GM13977 (cell line): Measurements from ENCODE around the gene CERKL.

Experiments used
- DNase-seq: peaks from one replicate; pipeline ENCODE4 v3.0.0; 2012; ENCODE audit warnings: low spot score
- in situ Hi-C: fragments of 300-500 bp; cut with MboI; formaldehyde crosslinking; loops from one replicate; pipeline ENCODE4 v1.12.0; 2022; ENCODE audit warnings: low sequenced_read_pairs, low pct_unique_long_range_greater_than_20kb, mixed read lengths, inconsistent platforms; ENCODE audit not compliant: unreplicated experiment
- TF ChIP-seq, protein P1 (sequence below): IDR thresholded peaks from 2 replicates; pipeline ENCODE4 v1.5.1; 2012; ENCODE audit warnings: mild to moderate bottlenecking, control low read depth; ENCODE audit not compliant: insufficient read depth; ENCODE audit errors: extremely low read depth, missing control alignments

CERKL gene

DNA sequence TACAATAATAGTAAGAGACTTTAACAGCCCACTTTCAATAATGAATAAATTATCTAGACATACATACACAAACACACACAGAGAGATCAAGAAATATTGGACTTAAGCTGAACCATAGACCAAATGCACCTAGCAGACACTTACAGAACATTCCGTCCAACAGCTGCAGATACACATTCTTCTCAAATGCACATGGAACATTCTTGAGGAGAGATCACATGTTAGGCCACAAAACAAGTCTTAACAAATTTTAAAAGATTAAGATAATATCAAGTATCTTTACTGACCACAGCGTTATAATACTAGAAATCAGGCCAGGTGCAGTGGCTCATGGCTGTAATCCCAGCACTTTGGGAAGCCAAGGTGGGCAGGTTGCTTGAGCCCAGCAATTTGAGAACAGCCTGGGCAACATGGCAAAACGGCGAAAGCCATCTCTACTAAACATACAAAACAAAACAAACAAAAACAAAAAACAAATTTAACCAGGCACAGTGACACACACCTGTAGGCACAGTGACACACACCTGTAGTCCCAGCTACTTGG is 7.4 kb downstream of the CERKL start:
- no peak for DNase-seq
- TF ChIP-seq, protein P1, sequence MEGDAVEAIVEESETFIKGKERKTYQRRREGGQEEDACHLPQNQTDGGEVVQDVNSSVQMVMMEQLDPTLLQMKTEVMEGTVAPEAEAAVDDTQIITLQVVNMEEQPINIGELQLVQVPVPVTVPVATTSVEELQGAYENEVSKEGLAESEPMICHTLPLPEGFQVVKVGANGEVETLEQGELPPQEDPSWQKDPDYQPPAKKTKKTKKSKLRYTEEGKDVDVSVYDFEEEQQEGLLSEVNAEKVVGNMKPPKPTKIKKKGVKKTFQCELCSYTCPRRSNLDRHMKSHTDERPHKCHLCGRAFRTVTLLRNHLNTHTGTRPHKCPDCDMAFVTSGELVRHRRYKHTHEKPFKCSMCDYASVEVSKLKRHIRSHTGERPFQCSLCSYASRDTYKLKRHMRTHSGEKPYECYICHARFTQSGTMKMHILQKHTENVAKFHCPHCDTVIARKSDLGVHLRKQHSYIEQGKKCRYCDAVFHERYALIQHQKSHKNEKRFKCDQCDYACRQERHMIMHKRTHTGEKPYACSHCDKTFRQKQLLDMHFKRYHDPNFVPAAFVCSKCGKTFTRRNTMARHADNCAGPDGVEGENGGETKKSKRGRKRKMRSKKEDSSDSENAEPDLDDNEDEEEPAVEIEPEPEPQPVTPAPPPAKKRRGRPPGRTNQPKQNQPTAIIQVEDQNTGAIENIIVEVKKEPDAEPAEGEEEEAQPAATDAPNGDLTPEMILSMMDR = no peak
- in situ Hi-C loops = no loop called here

DNA sequence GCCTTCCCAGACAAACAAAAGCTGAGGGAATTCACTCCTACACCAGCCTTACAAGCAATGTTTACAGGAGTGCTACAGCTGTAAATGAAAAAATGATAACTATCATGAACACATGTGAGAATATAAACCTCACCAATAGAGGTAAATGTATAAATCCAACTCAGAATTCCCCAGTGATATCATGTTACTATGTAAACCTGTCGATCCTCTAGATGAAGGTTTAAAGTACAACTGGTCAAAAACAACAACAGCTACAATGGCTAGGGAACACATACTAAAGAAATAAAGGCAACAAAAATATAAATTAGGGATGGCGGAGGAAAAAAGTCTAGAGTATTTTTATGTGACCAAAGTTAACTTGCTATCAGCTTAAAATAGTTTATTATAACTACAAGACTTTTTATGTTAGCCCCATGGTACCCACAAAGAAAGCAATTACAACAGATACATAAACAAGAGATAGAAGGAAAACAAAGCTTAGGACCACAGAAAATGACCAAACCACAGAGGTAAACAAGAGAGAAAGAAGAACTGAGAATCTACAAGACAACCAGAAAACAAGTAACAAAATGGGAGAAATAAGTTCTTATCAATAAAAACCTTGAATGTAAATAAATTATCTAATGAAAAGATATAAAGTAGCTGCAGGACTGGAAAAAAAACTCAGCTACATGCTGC is 8.3 kb downstream of the CERKL start:
- no peak for DNase-seq
- TF ChIP-seq, protein P1 = no peak
- in situ Hi-C loops = no loop called here

DNA sequence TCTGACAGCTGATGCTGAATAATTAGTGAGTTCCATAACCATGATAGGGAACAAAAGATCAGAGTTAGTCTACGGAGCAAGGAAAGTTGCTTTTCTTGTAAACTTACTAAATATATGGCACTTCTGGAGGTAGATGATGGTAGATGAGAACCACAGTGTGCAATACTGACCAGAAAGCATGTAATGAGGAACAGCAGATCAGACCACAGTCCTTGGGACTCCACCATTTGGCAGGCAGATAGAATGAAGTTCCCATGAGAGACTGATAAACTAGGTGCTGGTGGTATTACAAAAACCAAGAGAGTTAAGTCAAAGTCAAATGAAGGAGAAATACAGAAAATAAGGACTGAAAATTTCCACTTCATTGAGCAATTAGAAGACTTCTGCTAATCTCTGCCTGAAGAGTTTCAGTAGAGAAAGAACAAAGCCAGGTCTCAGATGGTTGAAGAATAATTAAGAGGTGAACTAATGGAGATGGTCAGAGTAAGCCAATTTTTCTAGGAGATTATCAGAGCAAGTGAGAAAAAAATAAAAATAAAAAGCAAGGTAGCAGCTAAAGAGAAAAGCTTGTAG is 10.4 kb downstream of the CERKL start:
- in situ Hi-C loops = no loop called here
- TF ChIP-seq, protein P1 = no peak
- no peak for DNase-seq

DNA sequence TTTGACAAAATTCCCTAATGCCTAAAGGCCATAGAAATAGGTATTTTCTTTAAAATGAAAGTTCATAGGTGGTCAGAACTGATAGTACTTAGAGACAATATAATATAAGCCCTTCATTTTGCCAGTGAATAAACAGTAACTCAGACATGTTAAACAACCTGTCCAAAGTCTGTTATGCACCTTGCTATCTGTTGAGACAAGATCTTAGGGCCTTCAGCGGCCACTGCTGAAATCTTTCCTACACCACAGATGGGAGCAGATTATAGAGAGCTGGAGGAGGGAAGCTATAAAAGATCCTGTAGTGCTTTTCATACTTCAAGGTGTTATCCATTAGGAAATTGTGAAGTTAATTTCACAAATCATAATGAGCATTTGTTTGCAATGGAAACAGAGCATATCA is 13.8 kb downstream of the CERKL start:
- no peak for DNase-seq
- in situ Hi-C loops = no loop called here
- TF ChIP-seq, protein P1 = no peak

DNA sequence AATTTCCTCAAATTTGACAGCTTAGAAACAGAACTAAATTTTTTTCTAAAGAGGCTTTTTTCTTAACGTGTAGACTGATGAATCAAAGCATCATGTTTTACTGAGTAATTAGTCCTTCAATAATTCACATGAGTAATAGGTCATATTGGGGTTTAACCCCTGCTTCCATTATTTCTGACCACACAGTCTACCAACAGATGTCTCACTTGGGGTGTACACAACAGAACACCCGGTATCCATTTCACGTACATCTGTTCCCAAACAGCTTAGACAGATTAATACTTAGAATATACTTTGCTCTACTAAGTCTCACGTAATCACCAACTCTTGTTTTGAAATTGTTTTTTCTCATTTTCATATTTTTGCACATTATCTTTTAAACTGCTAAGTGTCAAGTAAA is 14.8 kb downstream of the CERKL start:
- in situ Hi-C loops = no loop called here
- no peak for DNase-seq
- TF ChIP-seq, protein P1 = no peak

DNA sequence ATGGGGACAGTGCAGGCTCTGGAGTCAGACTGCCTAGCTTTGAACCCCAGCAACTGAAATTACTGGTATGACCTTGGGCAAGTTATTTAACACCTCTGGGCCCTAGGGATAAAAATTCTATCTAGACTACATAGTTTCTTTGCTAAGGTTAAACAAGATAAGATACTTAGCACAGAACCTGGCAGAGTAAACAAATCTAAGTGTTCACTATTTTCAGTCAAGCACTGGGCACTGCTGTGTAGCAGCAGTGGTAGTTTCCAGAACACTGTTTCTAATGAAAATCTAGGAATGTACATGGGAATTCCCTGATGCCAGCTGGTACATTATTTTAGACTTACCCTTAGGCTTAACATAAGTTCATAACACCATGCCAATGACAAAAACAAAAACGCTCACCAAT is 17.2 kb downstream of the CERKL start:
- no peak for DNase-seq
- TF ChIP-seq, protein P1 = no peak
- in situ Hi-C loops = no loop called here
